HG02759 (cell line): ENCODE measurements around the gene CHST7.

ENCODE experiments used
- ATAC-seq: cut with Tn5 transposase; IDR thresholded peaks from one replicate; pipeline ENCODE4 v1.9.1; 2021; ENCODE audit warnings: mild to moderate bottlenecking, moderate library complexity; ENCODE audit not compliant: unreplicated experiment

CHST7 gene

DNA sequence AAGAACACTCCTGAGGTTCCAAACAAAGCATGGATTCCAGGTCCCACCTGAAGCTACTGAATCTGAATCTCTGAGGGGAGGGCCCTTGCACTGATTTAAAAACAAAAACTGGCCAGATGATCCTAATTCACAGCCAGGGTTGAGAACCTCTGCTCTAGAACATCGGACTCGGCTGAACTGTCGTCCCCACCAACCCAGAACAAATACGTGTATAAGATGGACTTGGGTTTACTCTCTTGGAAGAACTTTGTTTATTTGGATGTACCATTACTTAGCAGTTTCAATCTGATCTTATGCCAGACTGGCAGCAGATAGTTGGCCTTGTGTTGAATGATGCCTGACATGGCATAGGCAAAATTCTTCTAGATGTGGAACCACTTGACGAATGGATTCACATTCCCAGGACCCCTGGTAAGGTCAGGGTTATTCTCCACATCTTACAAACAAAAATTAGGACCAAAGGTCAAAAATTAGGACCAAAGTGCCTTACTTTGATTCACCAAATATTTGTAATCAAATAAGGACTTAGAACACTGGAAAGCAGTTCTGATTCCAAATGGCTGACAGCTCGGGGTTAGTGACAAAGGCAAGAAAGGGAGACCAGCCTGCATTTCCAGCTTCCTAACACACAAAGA is 29.0 kb downstream of the CHST7 start:
- no peak for ATAC-seq

DNA sequence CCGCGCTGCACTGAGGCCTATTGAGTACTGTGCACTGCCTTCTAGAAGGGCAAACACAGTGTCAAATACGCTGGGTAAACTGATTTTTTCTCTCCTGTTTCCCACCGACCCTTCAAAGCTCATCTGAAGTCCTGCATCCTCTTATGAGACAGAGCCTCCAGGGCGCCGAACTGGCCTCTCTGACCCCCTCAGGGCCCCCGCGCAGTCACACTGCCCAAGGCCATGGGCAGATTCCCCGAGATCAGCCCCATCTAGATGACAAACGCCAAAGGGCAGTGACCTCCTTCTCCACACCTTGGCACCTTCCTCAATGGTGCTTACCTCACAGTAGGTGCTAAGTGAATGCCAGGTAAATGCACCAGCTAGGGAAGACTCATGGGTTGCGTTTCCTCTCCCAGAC is 34.4 kb downstream of the CHST7 start:
- no peak for ATAC-seq

DNA sequence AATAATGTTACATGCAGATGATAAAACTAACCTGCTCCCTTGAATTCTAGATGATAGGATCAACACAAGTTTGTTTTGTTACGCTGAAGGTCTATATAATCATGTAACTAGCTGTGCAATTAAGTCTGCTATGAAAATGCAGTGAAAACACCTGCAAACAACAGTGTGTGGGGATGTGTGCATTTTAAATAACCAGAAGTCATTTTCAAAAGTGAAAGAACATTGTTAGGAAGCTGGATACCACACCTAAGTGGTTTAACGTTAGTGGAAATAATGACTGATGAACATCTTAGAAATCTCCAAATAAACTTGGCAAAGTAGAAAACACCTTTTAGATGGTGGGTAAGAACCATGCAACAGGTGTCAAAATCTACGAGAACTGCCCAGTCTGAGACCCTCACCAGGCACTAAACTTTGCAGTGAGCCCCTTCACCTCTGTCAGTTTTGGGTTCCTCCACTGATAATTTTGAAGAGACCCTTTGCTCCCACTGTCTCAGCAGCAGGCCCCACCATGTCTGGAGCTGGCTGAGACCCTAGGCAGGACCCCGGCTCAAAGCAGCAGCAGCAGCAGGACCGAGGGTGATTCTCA is 36.6 kb downstream of the CHST7 start:
- ATAC-seq = no peak

DNA sequence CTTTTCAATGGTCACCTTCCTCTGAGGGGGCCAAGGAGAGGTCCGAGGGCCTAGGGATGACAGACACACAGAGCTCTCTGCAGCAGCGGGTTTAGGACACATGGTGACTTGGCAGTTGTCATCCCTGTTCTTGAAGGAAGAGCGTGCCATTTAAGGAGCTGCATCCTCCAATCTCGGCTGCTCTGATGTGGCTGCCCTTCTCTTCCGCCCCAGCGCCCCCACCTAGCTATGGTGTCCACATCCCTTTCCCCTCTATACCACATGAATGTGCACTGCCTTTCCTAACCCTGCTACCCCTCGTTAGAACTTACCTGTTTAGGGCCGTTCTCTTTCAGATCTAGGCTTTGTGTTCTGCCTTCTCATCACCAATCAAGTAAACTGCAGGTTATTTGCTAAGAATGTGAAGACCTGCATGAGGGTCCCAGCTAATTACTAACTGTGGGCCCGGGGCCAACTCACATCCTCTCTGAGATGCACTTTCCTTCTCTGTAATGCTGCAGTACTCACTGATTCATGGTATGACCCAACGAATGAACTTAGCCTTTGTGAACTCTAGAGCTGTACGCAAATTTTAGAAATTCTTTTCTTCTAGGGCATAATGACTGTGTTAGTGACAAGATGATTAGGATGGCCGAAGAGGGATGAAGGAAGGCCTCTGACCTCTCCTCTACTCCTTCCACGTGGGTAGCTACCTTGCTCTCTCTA is 38.2 kb downstream of the CHST7 start:
- no peak for ATAC-seq

DNA sequence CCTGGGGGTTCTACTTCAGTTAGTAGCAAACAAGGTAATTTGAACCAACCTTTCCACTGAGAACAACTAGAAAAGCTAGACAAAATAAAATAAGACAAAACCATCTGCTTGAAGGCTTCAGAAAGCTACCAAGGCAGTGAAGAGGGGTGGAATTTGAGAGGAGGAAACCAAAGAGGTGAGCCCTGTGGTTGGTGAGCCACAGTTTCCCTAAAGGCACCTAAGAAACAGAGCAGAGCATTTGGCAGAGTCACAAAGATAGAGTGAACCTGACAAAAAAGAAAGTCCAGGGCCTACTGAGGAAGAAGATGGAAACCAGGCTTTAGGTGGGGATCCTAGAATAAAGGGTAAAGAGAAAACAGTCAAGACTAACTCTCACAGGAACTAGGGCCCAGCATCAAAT is 44.3 kb downstream of the CHST7 start:
- no peak for ATAC-seq

DNA sequence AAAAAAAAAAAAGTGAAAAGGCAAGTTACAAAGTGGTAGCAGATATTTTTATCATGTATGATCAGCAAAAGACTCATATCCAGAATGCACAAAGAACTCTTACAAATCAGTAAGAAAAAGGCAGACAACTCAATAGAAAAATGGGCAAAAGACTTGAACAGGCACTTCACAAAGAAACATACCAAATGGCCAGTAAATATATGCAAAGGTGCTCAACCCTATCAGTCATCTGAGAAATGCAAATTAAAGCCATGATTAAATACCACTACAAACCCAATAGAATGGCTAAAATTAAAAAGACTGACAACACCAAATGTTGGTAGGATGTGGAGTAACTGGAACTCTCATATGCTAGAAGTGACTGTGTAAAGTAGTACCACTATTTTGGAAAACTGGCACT is 45.4 kb downstream of the CHST7 start:
- no peak for ATAC-seq

DNA sequence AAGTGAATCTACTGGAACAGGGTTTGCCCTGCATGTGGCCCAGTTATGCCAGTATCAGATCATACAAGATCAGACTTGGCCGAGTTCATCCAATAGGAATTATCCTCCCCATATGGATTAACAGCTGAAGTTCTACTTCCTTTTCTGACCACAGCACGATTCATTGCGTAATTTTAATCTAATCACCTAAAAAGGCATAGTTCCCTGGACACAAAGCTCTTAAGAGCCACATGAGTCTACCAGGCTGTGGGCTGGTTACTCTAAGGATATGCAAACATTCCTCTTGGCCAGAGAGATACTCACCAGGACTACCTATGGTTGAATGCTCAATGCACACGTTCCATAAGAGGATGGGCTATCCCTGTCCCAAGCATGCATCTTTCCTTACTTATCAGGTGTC is 46.9 kb downstream of the CHST7 start:
- ATAC-seq = no peak

DNA sequence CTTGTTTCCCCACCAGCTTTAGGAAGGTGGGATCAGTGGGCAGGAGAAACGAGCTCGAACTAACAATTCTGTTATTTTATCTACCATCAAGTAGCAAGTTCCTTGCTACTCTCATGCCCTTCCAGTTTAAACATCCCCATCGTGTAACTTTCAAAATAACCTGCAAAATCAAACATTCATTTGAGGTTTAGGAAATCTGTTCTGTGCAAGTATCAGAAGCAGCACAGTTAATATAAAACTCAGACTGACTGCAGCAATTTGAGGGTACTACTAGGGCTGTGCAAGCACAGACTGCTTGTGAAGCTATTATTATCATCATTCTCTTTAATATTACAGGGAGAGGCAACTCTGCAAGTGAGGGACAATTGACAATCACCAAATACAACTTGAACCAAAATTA is 48.0 kb downstream of the CHST7 start:
- ATAC-seq = no peak

DNA sequence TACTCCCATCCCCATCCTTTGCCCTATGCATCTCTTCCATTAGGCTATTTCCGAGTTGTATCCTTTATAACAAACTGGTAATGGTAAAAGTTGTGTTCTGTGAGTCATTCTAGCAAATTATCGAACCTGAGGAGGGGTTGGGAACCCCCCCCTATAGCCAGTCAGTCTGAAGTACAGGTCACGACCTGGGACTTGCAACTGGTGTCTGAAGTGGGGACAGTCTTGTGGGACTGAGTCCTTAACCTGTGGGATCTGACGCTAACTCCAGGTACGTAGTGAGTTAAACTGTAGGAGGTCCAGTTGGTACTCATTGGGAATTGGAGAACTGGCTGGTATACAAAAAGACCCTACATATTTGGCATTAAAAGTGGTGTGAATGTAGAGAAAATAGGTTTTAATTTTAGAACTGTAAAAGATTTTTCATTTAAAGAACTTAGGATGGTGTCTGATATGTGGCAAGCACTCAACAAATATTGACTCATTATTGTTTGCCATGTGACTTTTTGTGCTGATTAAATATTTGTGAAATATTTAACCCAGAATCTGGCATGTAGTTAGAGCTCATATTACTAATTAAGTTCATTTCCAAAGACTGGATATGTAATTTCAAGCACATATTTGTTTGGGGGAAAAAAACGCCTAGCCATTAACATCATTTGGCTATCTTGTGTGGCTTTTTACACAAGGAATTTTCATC is 50.7 kb downstream of the CHST7 start:
- no peak for ATAC-seq

DNA sequence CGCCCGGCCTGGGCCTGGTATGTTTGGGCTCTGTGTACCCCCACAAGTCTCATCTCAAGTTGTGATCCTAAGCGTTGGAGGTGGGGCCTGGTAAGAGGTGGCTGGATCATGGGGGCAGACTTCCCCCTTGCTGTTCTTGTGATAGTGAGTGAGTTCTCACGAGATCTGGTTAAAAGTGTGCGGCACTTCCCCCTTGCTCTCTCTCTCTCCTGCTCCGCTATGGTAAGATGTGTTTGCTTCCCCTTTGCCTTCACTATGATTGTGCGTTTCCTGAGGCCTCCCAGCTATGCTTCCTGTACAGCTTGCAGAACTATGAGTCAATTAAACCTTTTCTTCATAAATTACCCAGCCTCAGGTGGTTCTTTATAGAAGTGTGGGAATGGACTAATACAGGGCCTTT is 53.0 kb downstream of the CHST7 start:
- ATAC-seq = no peak

DNA sequence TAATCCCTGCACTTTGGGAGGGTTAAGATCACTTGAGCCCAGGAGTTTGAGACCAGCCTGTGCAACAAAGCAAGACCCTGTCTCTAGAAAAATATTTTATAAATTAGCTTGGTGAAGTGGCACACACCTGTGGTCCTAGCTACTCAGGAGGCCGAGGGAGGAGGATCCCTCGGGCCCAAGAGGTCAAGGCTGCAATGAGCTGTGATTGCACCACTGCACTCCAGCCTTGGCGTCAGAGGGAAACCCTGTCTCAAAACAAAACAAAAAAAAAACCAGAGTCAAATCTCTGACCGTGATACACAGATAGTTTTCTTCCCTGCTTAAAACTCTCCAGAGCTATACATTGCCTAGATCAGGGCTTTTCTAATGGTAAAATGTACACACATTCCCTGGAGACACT is 53.5 kb downstream of the CHST7 start:
- no peak for ATAC-seq

DNA sequence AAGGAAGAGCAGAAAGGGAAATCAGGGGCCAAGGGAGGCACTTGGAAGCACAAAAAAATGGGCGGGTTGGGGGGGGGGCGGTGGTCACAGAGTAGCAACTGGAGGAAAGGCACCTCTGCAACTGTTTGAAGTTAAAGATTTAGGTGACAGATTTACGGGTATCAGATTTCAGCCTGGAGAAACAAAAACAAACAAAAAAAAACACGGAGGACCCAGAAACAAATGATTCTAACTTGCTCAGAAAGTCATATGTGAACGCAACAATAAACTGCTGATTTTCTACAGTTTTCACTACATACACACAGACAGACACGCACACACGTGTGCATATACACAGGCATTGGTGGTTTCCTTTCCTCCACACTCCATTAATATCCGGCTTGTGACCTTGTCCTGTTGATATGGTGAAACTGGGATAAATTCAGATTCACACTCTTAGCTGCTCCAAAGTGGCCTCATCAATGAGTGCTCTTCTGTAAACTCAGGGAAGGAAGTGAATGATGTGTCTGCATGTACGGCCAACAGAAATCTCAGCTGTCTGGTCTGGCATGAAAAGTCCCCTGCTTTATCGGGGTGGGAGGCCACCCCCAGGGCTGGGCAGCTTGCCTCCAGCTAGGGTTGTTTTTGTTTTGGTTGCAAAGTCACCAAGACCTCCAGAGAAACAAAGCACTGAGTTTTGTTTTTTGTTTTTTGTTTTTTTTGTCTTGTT is 54.3 kb downstream of the CHST7 start:
- peak; percentile 12 for ATAC-seq

DNA sequence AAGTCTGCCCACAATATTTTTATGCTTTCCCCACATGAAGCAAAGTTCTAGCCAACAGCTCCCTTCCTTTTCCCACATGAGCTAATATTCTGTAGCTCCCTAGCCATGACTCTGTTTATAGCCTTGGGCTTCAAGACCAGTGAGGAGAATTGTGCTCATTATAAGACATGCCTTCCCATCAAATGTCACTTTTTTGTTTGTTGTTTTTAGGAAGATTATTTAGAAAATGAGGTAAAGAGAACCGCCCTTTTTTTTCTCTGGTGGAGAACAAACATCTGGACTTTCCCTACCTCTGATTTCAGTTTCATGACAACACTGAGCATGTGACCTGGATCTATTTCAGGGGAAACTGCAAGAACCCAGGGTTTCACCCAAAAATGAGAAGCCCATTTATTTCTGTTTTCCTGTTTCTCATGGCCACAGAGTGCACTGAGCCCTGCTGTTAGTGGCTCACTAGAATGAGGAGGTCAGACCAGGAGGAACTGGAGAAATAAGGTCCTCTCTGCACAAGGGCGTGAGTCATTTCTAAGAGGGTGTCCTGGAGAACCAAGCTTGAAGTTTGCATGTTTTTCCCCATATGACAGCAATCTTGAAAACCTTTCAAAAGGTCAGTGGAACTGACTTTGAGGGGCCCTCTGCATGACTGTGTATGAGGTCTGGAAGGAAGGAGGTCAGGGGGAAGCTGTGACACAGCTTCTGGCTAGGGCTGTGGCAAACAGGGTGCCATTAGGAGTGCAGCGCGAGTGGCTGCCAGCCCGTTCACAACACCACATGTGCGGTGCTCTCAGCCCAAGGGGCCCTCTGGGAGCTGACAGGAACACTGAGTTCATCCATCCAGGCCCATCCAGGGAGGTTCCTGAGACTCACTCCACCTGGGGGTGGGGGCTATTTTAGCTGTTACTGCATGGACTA is 55.2 kb downstream of the CHST7 start:
- peak; percentile 93 for ATAC-seq

DNA sequence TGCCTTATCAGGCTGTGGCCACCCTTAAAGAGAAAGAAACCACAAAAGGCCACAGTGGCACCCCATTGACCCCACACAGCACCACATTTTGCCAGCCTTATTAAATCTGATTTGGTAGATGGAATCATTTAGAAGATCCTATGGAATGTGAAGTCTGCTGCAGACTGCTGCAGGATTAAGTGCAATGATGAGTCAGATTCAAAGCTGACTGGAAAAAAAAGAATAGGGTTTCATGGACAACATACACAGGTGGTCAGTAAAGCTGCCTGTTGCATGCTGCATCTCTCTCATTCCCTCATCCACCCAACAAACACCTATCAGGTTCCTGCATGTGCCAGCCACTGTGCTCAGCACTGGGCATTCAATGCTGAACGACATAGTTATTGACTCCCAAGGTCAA is 56.6 kb downstream of the CHST7 start:
- ATAC-seq = no peak

DNA sequence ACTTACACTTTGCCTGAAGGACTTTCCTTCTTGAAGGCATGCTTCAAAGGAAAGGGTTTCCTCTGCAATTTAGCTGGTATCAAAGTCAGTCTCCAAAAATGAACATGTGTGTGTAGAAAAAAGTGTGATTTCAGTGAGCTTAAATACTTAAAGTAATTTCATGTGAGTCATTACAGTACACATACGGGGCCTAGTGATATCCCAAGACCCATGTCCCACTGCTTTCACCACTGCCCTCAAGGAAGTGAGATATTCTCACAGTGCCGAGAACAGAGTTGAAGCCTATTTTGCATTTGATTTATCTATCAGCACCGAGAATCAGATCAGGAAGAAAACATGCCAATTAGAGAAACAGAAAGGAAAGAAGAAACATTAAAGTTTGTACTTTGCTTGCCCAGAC is 61.0 kb downstream of the CHST7 start:
- peak; percentile 45 for ATAC-seq

DNA sequence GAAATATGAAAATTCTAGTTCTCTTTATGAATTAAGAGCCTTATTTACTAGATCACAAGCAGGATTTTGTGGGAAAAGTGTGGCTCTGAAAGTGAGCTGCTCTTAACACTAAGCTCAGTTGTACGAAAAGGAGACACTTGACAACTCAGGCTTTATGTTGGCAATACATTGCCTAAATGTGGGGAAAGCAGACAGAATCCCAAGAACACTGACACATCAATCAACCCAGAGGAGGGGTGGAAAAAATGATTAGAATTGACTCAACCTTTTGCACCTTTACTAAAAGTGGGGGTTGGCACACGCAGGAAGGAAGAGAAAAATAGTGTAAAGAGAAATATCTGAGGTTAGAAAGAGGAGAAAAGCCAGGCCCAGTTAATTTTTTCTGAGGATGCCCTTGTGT is 61.6 kb downstream of the CHST7 start:
- ATAC-seq = no peak

DNA sequence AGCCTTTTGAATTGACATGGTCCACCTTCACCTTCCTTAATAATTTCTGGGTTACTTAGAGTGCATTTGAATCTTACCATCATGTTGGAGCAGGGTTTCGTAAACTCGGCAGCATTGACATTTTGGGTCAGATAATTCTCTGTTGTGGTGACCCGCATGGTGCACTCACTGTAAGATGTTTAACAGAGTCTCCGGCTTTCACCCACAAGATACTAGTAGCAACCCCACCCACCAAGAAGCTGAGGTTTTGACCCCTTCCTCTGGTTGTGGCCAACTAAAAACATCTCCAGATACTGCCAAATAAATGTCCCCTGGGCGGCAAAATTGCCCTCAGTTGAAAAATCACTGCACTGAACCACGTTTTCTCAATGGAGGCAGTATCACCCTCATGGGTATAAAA is 62.7 kb downstream of the CHST7 start:
- no peak for ATAC-seq

DNA sequence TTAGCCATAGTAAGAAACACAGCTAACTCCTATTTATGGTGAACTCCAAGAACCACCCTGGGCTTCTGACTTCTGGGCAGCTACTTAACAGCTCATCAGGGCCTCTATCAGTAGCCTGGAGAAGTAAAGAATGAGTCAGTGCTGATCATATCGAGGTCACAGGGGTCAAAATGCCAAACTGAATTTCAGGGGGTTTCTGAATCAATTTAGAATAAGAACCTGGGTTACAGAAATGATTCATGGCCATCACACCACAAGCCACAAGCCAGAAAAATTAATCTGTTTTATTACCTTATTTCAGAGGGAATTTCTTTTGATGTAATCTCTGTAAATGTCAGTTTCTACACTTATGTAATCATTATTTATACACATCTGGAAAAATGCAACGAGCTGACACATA is 64.4 kb downstream of the CHST7 start:
- ATAC-seq = peak; percentile 75

DNA sequence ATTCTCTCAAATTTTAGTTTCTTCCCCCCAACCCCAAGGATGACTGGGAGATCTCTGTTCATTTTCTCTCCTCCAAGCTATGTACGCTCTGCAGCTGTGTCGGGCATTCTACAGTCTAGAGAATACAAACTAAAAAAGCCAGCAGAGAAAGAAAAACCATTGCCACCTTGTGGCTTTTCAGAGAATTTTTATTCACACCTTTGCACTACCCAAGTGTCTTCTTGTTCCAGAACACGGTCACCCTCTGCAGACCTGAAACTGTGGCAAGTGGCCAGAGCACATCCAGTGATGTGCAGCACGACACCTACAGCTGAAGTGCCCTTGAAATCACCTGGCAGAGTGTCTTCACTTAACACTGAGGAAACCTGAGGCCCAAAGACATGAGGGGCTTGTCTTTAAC is 68.6 kb downstream of the CHST7 start:
- no peak for ATAC-seq

DNA sequence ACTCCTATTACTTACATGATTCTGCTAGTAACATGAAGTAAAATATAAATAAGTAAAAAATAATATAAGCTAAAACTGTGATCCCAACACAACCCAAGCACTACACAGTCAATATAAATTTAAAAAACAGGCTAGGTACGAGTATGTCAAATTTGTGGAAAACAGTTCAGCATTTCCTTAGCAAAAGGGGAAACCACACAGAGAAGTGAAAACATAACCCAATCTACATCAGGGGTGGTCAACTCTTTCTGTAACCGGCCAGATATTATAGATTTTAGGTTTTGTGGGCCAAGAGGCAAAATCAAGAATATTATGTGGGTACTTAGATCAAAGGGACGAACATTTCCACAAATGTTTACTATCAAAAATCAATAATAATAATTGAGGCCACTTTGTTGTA is 70.1 kb downstream of the CHST7 start:
- no peak for ATAC-seq
